HG03280 (cell line): ENCODE measurements around the gene KCNC3.

Source experiments
- ATAC-seq: cut with Tn5 transposase; IDR thresholded peaks from one replicate; pipeline ENCODE4 v1.9.1; 2021; ENCODE audit warnings: mild to moderate bottlenecking, moderate library complexity; ENCODE audit not compliant: unreplicated experiment

Gene KCNC3

GRCh38 chr19:50312967-50313811, 16.0 kb downstream of the KCNC3 start:
- no peak for ATAC-seq

GRCh38 chr19:50311723-50312635, 17.2 kb downstream of the KCNC3 start:
- ATAC-seq: no peak

GRCh38 chr19:50310759-50311465, 18.3 kb downstream of the KCNC3 start:
- ATAC-seq: no peak

GRCh38 chr19:50309396-50310125, 19.6 kb downstream of the KCNC3 start:
- no peak for ATAC-seq

GRCh38 chr19:50308991-50309390, 20.2 kb downstream of the KCNC3 start:
- no peak for ATAC-seq

- ATAC-seq: no peak
Observed at GRCh38 chr19:50303558-50303957, 25.6 kb downstream of the KCNC3 start.

- ATAC-seq: no peak
Observed at GRCh38 chr19:50301607-50301971, 27.6 kb downstream of the KCNC3 start.

GRCh38 chr19:50300814-50301606, 28.2 kb downstream of the KCNC3 start:
- no peak for ATAC-seq

- no peak for ATAC-seq
Observed at GRCh38 chr19:50300051-50300450, 29.1 kb downstream of the KCNC3 start.

GRCh38 chr19:50293263-50294004, 35.7 kb downstream of the KCNC3 start:
- no peak for ATAC-seq

GRCh38 chr19:50292216-50292827, 36.9 kb downstream of the KCNC3 start:
- no peak for ATAC-seq

GRCh38 chr19:50290775-50291174, 38.4 kb downstream of the KCNC3 start:
- ATAC-seq: no peak

- ATAC-seq: no peak
Observed at GRCh38 chr19:50290011-50290410, 39.2 kb downstream of the KCNC3 start.

- no peak for ATAC-seq
Observed at GRCh38 chr19:50288954-50289353, 40.2 kb downstream of the KCNC3 start.

GRCh38 chr19:50287331-50287730, 41.8 kb downstream of the KCNC3 start:
- no peak for ATAC-seq

- ATAC-seq: no peak
Observed at GRCh38 chr19:50286443-50286842, 42.7 kb downstream of the KCNC3 start.

- no peak for ATAC-seq
Observed at GRCh38 chr19:50285833-50286232, 43.3 kb downstream of the KCNC3 start.

GRCh38 chr19:50281491-50281890, 47.7 kb downstream of the KCNC3 start:
- no peak for ATAC-seq

GRCh38 chr19:50280983-50281382, 48.2 kb downstream of the KCNC3 start:
- no peak for ATAC-seq
